Adrenal gland (tissue), 12 donors: ENCODE data around the gene CCDC93. TPM values are rescaled to one million over a fixed set of nuclear protein-coding genes. Genes with fewer than 3 reads are reported as not detected.

ENCODE experiments used
- DNase-seq, 7 donors: peaks; one replicate each; pipeline ENCODE4 v3.0.0-alpha.2; 2019 to 2020
- H3K27ac ChIP-seq, 5 donors: fragments of 200-600 bp; sonication (generic) in 4 of 5; 1 replicate in 3 of 5; 2 replicates in 2 of 5; pipeline versions ENCODE4 v1.5.1 to v1.8.0; 2016 to 2020; ENCODE audit warnings: mild to moderate bottlenecking in 1 of 5
- H3K27me3 ChIP-seq: fragments of 200-600 bp; 2 replicates; pipeline ENCODE4 v1.8.0; 2021
- H3K36me3 ChIP-seq, 2 donors: fragments of 200-600 bp; replicated peaks in 1 of 2; 1 replicate in 1 of 2; 2 replicates in 1 of 2; pipeline versions ENCODE4 v1.5.1 to v1.8.0; 2018 to 2022
- H3K4me1 ChIP-seq, 2 donors: fragments of 200-600 bp; replicated peaks in 1 of 2; 1 replicate in 1 of 2; 2 replicates in 1 of 2; pipeline versions ENCODE4 v1.5.1 to v1.8.0; 2018 to 2021
- H3K4me3 ChIP-seq, 4 donors: fragments of 200-600 bp; sonication (generic) in 3 of 4; one replicate each; pipeline ENCODE4 v1.5.1; 2016 to 2018
- H3K9me3 ChIP-seq, 3 donors: fragments of 200-600 bp; sonication (generic) in 1 of 3; replicated peaks in 1 of 3; 1 replicate in 2 of 3; 2 replicates in 1 of 3; pipeline versions ENCODE4 v1.5.1 to v1.8.0; 2016 to 2021
- CTCF ChIP-seq, 6 experiments: fragments of 450-650 bp in 4 of 6; fragments of 200-600 bp in 2 of 6; sonication (generic) in 1 of 6; IDR thresholded peaks; 1 replicate in 5 of 6; 2 replicates in 1 of 6; pipeline versions ENCODE4 v1.5.1 to v1.8.0; 2016 to 2021; ENCODE audit warnings: antibody characterized with exemption in 6 of 6, mild to moderate bottlenecking in 2 of 6, moderate library complexity in 1 of 6
- POLR2A ChIP-seq, 2 donors: fragments of 450-650 bp; IDR thresholded peaks; one replicate each; pipeline ENCODE4 v1.6.1; 2017; ENCODE audit warnings: antibody characterized with exemption in 2 of 2, mild to moderate bottlenecking in 2 of 2, moderate library complexity in 1 of 2
- WGBS, 4 donors: extraction: QIAGEN DNeasy Blood & Tissue Kit in 2 of 4; methylation state at CpG; one replicate each; pipeline versions ENCODE4 v1.1.5 to v1.1.7; 2013 to 2017; 5-methylcytosine and 5-hydroxymethylcytosine counted together
- intact Hi-C, 2 donors: fragments of 100-400 bp; cut with DNase I; formaldehyde crosslinking; loops; one replicate each; pipeline versions ENCODE4 v1.14.1 to v1.15.0; 2022 to 2023
- polyA plus RNA-seq, 3 donors: library from polyadenylated mRNA; stranded (reverse); fragments of 200-250 nt in 2 of 3; fragments of 350-450 nt in 1 of 3; fragmentation: Illumina TruSeq in 1 of 3; extraction: RNeasy Lipid Tissue Mini Kit (QIAGEN cat#74804) in 1 of 3; gene quantifications; one replicate each; pipeline ENCODE4 v1.2.3, GENCODE V29; 2013 to 2014
- total RNA-seq, 9 donors: library from RNA; depleted of rRNA in 4 of 9; stranded (reverse); fragments of >200 nt in 4 of 9; fragments of 120-200 nt in 1 of 9; fragmentation: NEBNext Ultra II Directional in 1 of 9; extraction: Animal tissue kit (Norgen Biotek cat#: 25700) in 1 of 9; gene quantifications; one replicate each; pipeline versions ENCODE4 v1.1.0 to v1.2.4, GENCODE V29; 2013 to 2023
- donor health status: healthy with polysubstance abuse.
- donor health status: Bipolar disorder and iron deficiency.
- donor health status: DM: yes; HTN: yes; CAD: no.
- donor health status: DM: no; HTN: no; CAD: no.
- donor health status: DM: no; HTN: no; CAD: no.
- donor health status: DM: yes; HTN: yes; CAD: no.

CCDC93 gene
- total and polyA plus RNA-seq, 12 donors, result 10.9 to 50.6 (median 33.8) TPM

GRCh38 chr2:118061135-118061955 lies 47.5 kb upstream of the CCDC93 start:
- Histone ChIP-seq H3K4me1 (no peaks in the 10 kb centered on the region), H3K27me3 (peaks cover 11% of the 10 kb centered on the region), H3K9me3 (no peaks in the 10 kb centered on the region), H3K27ac (no peak overlapping the region), H3K36me3 (no peaks in the 10 kb centered on the region), H3K4me3 (no peak overlapping the region)
- 57 to 62% (median 61%) methylated on average over 4 of the region's 4 CpGs for WGBS, 4 donors
- TF ChIP-seq POLR2A (IDR thresholded peaks at IDR 0.05) (no peak), CTCF (IDR thresholded peaks at IDR 0.05) (peak in 5 of 6 experiments; percentile 6 to 43 (median 38))
- intact Hi-C loops, result no loop called here
- DNase-seq, result peak in 2 of 7 donors; percentile 11 to 33

GRCh38 chr2:118059919-118060478 lies 46.1 kb upstream of the CCDC93 start:
- TF ChIP-seq POLR2A (IDR thresholded peaks at IDR 0.05) (no peak), CTCF (IDR thresholded peaks at IDR 0.05) (no peak)
- 50 to 72% (median 61%) methylated on average over 4 of the region's 4 CpGs for WGBS, 4 donors
- H3K27ac ChIP-seq, result no peak overlapping the region
- intact Hi-C loops, result no loop called here
- no peaks in the 10 kb centered on the region for H3K4me1 ChIP-seq
- no peak overlapping the region for H3K4me3 ChIP-seq
- H3K27me3 ChIP-seq, result peaks cover 11% of the 10 kb centered on the region
- DNase-seq, result no peak
- H3K9me3 ChIP-seq, result no peaks in the 10 kb centered on the region
- H3K36me3 ChIP-seq, result no peaks in the 10 kb centered on the region

DNA sequence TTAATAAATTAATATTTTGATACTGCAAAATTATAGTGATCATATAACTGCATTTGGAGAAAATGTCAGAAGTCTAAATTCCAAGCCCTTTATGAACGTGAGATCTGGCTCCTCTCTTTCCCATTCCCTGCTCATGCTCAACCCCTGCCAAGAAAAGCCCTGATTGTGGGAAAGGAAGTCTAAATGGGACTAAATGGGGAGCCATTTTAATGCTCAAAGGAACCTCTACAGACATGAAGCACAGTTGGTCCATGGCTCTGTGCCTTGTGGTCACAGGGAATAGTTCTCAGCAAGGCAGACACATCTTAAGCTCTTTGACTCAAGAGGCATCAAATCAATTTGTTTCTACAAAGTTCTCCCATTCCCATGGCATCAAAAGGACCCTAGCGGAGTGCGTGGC lies 45.1 kb upstream of the CCDC93 start:
- intact Hi-C loops, result no loop called here
- no peak for TF ChIP-seq POLR2A (IDR thresholded peaks at IDR 0.05)
- TF ChIP-seq CTCF (IDR thresholded peaks at IDR 0.05), result no peak
- Histone ChIP-seq H3K4me1 (no peaks in the 10 kb centered on the region), H3K27ac (no peak overlapping the region), H3K9me3 (no peaks in the 10 kb centered on the region), H3K36me3 (no peaks in the 10 kb centered on the region), H3K4me3 (no peak overlapping the region), H3K27me3 (peaks cover 11% of the 10 kb centered on the region)
- WGBS, 4 donors, result 67 to 74% (median 70%) methylated on average over 3 of the region's 3 CpGs
- DNase-seq, result no peak

- intact Hi-C loops, result no loop called here
- H3K27me3 ChIP-seq, result no peaks in the 10 kb centered on the region
- no peak overlapping the region for H3K27ac ChIP-seq
- H3K4me3 ChIP-seq, result no peak overlapping the region
- H3K9me3 ChIP-seq, result no peaks in the 10 kb centered on the region
- no peak for DNase-seq
- H3K4me1 ChIP-seq, result no peaks in the 10 kb centered on the region
- 90 to 95% (median 91%) methylated on average over 3 of the region's 3 CpGs for WGBS, 4 donors
- TF ChIP-seq CTCF (IDR thresholded peaks at IDR 0.05) (no peak), POLR2A (IDR thresholded peaks at IDR 0.05) (no peak)
- no peaks in the 10 kb centered on the region for H3K36me3 ChIP-seq
Measured at GRCh38 chr2:118056801-118057200, 42.9 kb upstream of the CCDC93 start.
